Activated CD4-positive, CD25-positive, alpha-beta regulatory T cell (primary cell): Measurements from ENCODE around the gene CPB2.

Experiments
- DNase-seq, 4 experiments: peaks; one replicate each; lab custom pipeline; 2025; lab: John Stamatoyannopoulos, UW

CPB2 gene

GRCh38 chr13:46127358-46128023 is 22.7 kb upstream of the CPB2 start:
- no peak for DNase-seq

- peak; percentile 2 to 34 (median 19) for DNase-seq
Observed at GRCh38 chr13:46126552-46127357, 21.9 kb upstream of the CPB2 start.

- DNase-seq, result no peak
Observed at GRCh38 chr13:46126056-46126455, 21.2 kb upstream of the CPB2 start.

GRCh38 chr13:46124967-46125933 is 20.4 kb upstream of the CPB2 start:
- no peak for DNase-seq

- no peak for DNase-seq
Observed at GRCh38 chr13:46124531-46124966, 19.7 kb upstream of the CPB2 start.

GRCh38 chr13:46122304-46122703 is 17.5 kb upstream of the CPB2 start:
- DNase-seq, result no peak

- DNase-seq, result no peak
Observed at GRCh38 chr13:46121597-46122163, 16.8 kb upstream of the CPB2 start.

- DNase-seq, result no peak
Observed at GRCh38 chr13:46121033-46121432, 16.2 kb upstream of the CPB2 start.

GRCh38 chr13:46119883-46120614 is 15.2 kb upstream of the CPB2 start:
- no peak for DNase-seq

GRCh38 chr13:46116653-46117502 is 12.0 kb upstream of the CPB2 start:
- no peak for DNase-seq

- no peak for DNase-seq
Observed at GRCh38 chr13:46114613-46115012, 9.8 kb upstream of the CPB2 start.

- no peak for DNase-seq
Observed at GRCh38 chr13:46113596-46113995, 8.8 kb upstream of the CPB2 start.

GRCh38 chr13:46111151-46111550 is 6.3 kb upstream of the CPB2 start:
- no peak for DNase-seq

GRCh38 chr13:46109451-46109850 is 4.6 kb upstream of the CPB2 start:
- no peak for DNase-seq

- no peak for DNase-seq
Observed at GRCh38 chr13:46106839-46107371, 2.1 kb upstream of the CPB2 start.

- no peak for DNase-seq
Observed at GRCh38 chr13:46103037-46103436, 1.8 kb downstream of the CPB2 start.

- no peak for DNase-seq
Observed at GRCh38 chr13:46102255-46102605, 2.6 kb downstream of the CPB2 start.

GRCh38 chr13:46101484-46102254 is 3.2 kb downstream of the CPB2 start:
- DNase-seq, result no peak

GRCh38 chr13:46101002-46101401 is 3.8 kb downstream of the CPB2 start:
- no peak for DNase-seq
